ENCODE measurements around the gene CFAP126. TPM values are rescaled to one million over a fixed set of nuclear protein-coding genes. Genes with fewer than 3 reads are reported as not detected.
"Not testable (repeated sequence)": the region's sequence is repeated elsewhere in the genome, so short reads cannot be mapped to it uniquely, and the experiment has no call there.

CFAP126 gene
- total and polyA plus RNA-seq, 4 experiments from 2014 or later: not detected

GRCh38 chr1:161342177-161342576, 25.5 kb downstream of the CFAP126 start:
- DNase-seq: no peak
- Histone ChIP-seq H3K27me3 (ENCODE audit: insufficient read depth, low read length) (no peaks in the 10 kb centered on the region), H3K4me3 (ENCODE audit: low read length in 2 of 2) (no peak overlapping the region), H3K9me3 (ENCODE audit: control insufficient read depth in 1 of 2, low read length in 2 of 2) (no peaks in the 10 kb centered on the region), H3K36me3 (ENCODE audit: insufficient read depth, low read length) (peaks cover 4% of the 10 kb centered on the region), H3K27ac (ENCODE audit: low read depth, low read length) (no peak overlapping the region), H3K4me1 (ENCODE audit: insufficient read depth, low read length) (no peaks in the 10 kb centered on the region)
- Mint-ChIP-seq H3K9me3 (no peaks in the 10 kb centered on the region), H3K36me3 (peaks cover 47 to 59% of the 10 kb centered on the region in 2 donors), H3K27ac (no peak overlapping the region), H3K4me3 (no peak overlapping the region), H3K4me1 (peaks cover 0 to 9% (median 3%) of the 10 kb centered on the region in 4 donors), H3K27me3 (no peaks in the 10 kb centered on the region)
- intact Hi-C loops (cut with micrococcal nuclease): no loop called here
- CTCF ChIA-PET (ENCODE audit: partially characterized antibody): interaction anchor here (0.6 to 0.7 kb wide), 2 partner anchors 18 to 35 kb away, joined by 3 read pairs; no protein-coding TSS in a partner anchor
- POLR2A ChIA-PET (ENCODE audit: partially characterized antibody): no interaction called here

- H3K36me3 Mint-ChIP-seq: peaks cover 57 to 73% of the 10 kb centered on the region in 2 donors
- Histone ChIP-seq H3K4me1 (ENCODE audit: insufficient read depth, low read length) (no peaks in the 10 kb centered on the region), H3K9me3 (ENCODE audit: control insufficient read depth in 1 of 2, low read length in 2 of 2) (no peaks in the 10 kb centered on the region), H3K4me3 (ENCODE audit: low read length in 2 of 2) (no peak overlapping the region), H3K36me3 (ENCODE audit: insufficient read depth, low read length) (peaks cover 25% of the 10 kb centered on the region), H3K27ac (ENCODE audit: low read depth, low read length) (no peak overlapping the region), H3K27me3 (ENCODE audit: insufficient read depth, low read length) (no peaks in the 10 kb centered on the region)
- no peaks in the 10 kb centered on the region for H3K9me3 Mint-ChIP-seq
- no peak for DNase-seq
- no peak overlapping the region for H3K4me3 Mint-ChIP-seq
- ChIA-PET POLR2A (ENCODE audit: partially characterized antibody) (no interaction called here), CTCF (ENCODE audit: partially characterized antibody) (no interaction called here)
- no peak overlapping the region for H3K27ac Mint-ChIP-seq
- intact Hi-C loops (cut with micrococcal nuclease): no loop called here
- H3K4me1 Mint-ChIP-seq: peaks cover 0 to 7% (median 0%) of the 10 kb centered on the region in 4 donors
- no peaks in the 10 kb centered on the region for H3K27me3 Mint-ChIP-seq
Measured at GRCh38 chr1:161335796-161336195, 31.9 kb downstream of the CFAP126 start.

GRCh38 chr1:161333166-161333565, 34.5 kb downstream of the CFAP126 start:
- no peaks in the 10 kb centered on the region for H3K9me3 Mint-ChIP-seq
- Histone ChIP-seq H3K27ac (ENCODE audit: low read depth, low read length) (no peak overlapping the region), H3K36me3 (ENCODE audit: insufficient read depth, low read length) (peaks cover 40% of the 10 kb centered on the region), H3K9me3 (ENCODE audit: control insufficient read depth in 1 of 2, low read length in 2 of 2) (no peaks in the 10 kb centered on the region), H3K4me1 (ENCODE audit: insufficient read depth, low read length) (no peaks in the 10 kb centered on the region), H3K27me3 (ENCODE audit: insufficient read depth, low read length) (no peaks in the 10 kb centered on the region), H3K4me3 (ENCODE audit: low read length in 2 of 2) (no peak overlapping the region)
- CTCF ChIA-PET (ENCODE audit: partially characterized antibody): no interaction called here
- POLR2A ChIA-PET (ENCODE audit: partially characterized antibody): interaction anchor here (1.2 kb wide), 1 partner anchor 14 kb away, joined by 3 read pairs; no protein-coding TSS in a partner anchor
- no peak overlapping the region for H3K27ac Mint-ChIP-seq
- peaks cover 0 to 5% (median 0%) of the 10 kb centered on the region in 4 donors for H3K4me1 Mint-ChIP-seq
- no peaks in the 10 kb centered on the region for H3K27me3 Mint-ChIP-seq
- intact Hi-C loops (cut with micrococcal nuclease): no loop called here
- no peak for DNase-seq
- no peak overlapping the region for H3K4me3 Mint-ChIP-seq
- H3K36me3 Mint-ChIP-seq: peaks cover 68 to 83% of the 10 kb centered on the region in 2 donors

GRCh38 chr1:161330346-161330745, 37.3 kb downstream of the CFAP126 start:
- Mint-ChIP-seq H3K27ac (peak overlapping the region in 2 of 7 donors; percentile 35 to 52), H3K4me1 (peaks cover 0 to 5% (median 0%) of the 10 kb centered on the region in 4 donors), H3K9me3 (no peaks in the 10 kb centered on the region), H3K27me3 (no peaks in the 10 kb centered on the region), H3K4me3 (no peak overlapping the region), H3K36me3 (peaks cover 60 to 68% of the 10 kb centered on the region in 2 donors)
- Histone ChIP-seq H3K4me3 (ENCODE audit: low read length in 2 of 2) (no peak overlapping the region), H3K27me3 (ENCODE audit: insufficient read depth, low read length) (no peaks in the 10 kb centered on the region), H3K9me3 (ENCODE audit: control insufficient read depth in 1 of 2, low read length in 2 of 2) (no peaks in the 10 kb centered on the region), H3K27ac (ENCODE audit: low read depth, low read length) (no peak overlapping the region), H3K4me1 (ENCODE audit: insufficient read depth, low read length) (no peaks in the 10 kb centered on the region), H3K36me3 (ENCODE audit: insufficient read depth, low read length) (peaks cover 36% of the 10 kb centered on the region)
- ChIA-PET POLR2A (ENCODE audit: partially characterized antibody) (no interaction called here), CTCF (ENCODE audit: partially characterized antibody) (interaction anchor here (0.7 kb wide), 1 partner anchor 9 kb away, joined by 3 read pairs; no protein-coding TSS in a partner anchor)
- intact Hi-C loops (cut with micrococcal nuclease): no loop called here
- DNase-seq: no peak

- Histone ChIP-seq H3K27ac (ENCODE audit: low read depth, low read length) (no peak overlapping the region), H3K4me1 (ENCODE audit: insufficient read depth, low read length) (no peaks in the 10 kb centered on the region), H3K27me3 (ENCODE audit: insufficient read depth, low read length) (no peaks in the 10 kb centered on the region), H3K4me3 (ENCODE audit: low read length in 2 of 2) (no peak overlapping the region), H3K9me3 (ENCODE audit: control insufficient read depth in 1 of 2, low read length in 2 of 2) (no peaks in the 10 kb centered on the region), H3K36me3 (ENCODE audit: insufficient read depth, low read length) (peaks cover 7% of the 10 kb centered on the region)
- DNase-seq: peak in 1 of 5 donors; percentile 16
- no peaks in the 10 kb centered on the region for H3K27me3 Mint-ChIP-seq
- peak overlapping the region in 1 of 8 donors; percentile 11 for H3K4me3 Mint-ChIP-seq
- no peaks in the 10 kb centered on the region for H3K9me3 Mint-ChIP-seq
- intact Hi-C loops (cut with micrococcal nuclease): no loop called here
- H3K4me1 Mint-ChIP-seq: peaks cover 0 to 12% (median 10%) of the 10 kb centered on the region in 4 donors
- peaks cover 16 to 35% of the 10 kb centered on the region in 2 donors for H3K36me3 Mint-ChIP-seq
- POLR2A ChIA-PET (ENCODE audit: partially characterized antibody): no interaction called here
- H3K27ac Mint-ChIP-seq: peak overlapping the region in 2 of 7 donors; percentile 29 to 72
- CTCF ChIA-PET (ENCODE audit: partially characterized antibody): interaction anchor here (0.9 kb wide), 1 partner anchor 58 kb away, joined by 5 read pairs; no protein-coding TSS in a partner anchor
Measured at GRCh38 chr1:161324020-161324419, 43.7 kb downstream of the CFAP126 start.

- peaks cover 16% of the 10 kb centered on the region for H3K4me1 ChIP-seq (ENCODE audit: insufficient read depth, low read length)
- Mint-ChIP-seq H3K36me3 (peaks cover 0 to 16% of the 10 kb centered on the region in 2 donors), H3K27ac (peak overlapping the region; percentile 70 to 100 (median 99)), H3K4me1 (peaks cover 18 to 38% (median 24%) of the 10 kb centered on the region in 4 donors), H3K4me3 (peak overlapping the region in 7 of 8 donors; percentile 49 to 98 (median 97))
- not testable (repeated sequence) for H3K9me3 Mint-ChIP-seq; DNase-seq; H3K4me3 ChIP-seq (ENCODE audit: low read length in 2 of 2); H3K27me3 Mint-ChIP-seq; H3K27me3 ChIP-seq (ENCODE audit: insufficient read depth, low read length); H3K27ac ChIP-seq (ENCODE audit: low read depth, low read length); H3K36me3 ChIP-seq (ENCODE audit: insufficient read depth, low read length); H3K9me3 ChIP-seq (ENCODE audit: control insufficient read depth in 1 of 2, low read length in 2 of 2)
- intact Hi-C loops (cut with micrococcal nuclease): loop anchor here (2.0 kb wide), 1 partner anchor 89 kb away; the partner anchor contains the start of gene TOMM40L
- POLR2A ChIA-PET (ENCODE audit: partially characterized antibody): interaction anchor here (3.1 kb wide), 1 partner anchor 12 kb away, joined by 61 read pairs; no protein-coding TSS in a partner anchor
- CTCF ChIA-PET (ENCODE audit: partially characterized antibody): interaction anchor here (2.4 kb wide), 1 partner anchor 10 kb away, joined by 9 read pairs; no protein-coding TSS in a partner anchor
Measured at GRCh38 chr1:161315841-161316674, 51.6 kb downstream of the CFAP126 start.

Data from CD4-positive, alpha-beta memory T cell (primary cell).